Endothelial cell of umbilical vein (primary cell): ENCODE results near the gene SLC12A7. TPM values are rescaled to one million over a fixed set of nuclear protein-coding genes. Genes with fewer than 3 reads are reported as not detected.

ENCODE experiments used
- BruUV-seq: library from RNA; stranded (reverse); fragments of 400-500 nt; replicated peaks from 2 replicates; lab custom pipeline; 2021; lab: Mats Ljungman, UMichigan
- CTCF ChIA-PET: fragments of 300-600, 350-600 bp; sonication (Branson Sonifier 250); formaldehyde crosslinking; loops from one replicate; lab custom pipeline; 2021; ENCODE audit warnings: antibody characterized with exemption, inconsistent platforms; lab: Charles Lee
- POLR2A ChIA-PET: fragments of 300-600, 350-600 bp; sonication (Branson Sonifier 250); formaldehyde crosslinking; loops from one replicate; lab custom pipeline; 2021; ENCODE audit warnings: antibody characterized with exemption, inconsistent platforms; lab: Charles Lee
- DNase-seq: peaks from one replicate; pipeline ENCODE4 v3.0.0-alpha.2; 2011; ENCODE audit warnings: low read depth, low spot score
- FAIRE-seq: peaks from 2 replicates; lab custom pipeline; 2011; peaks lifted over from hg19 to GRCh38; lab: Jason Lieb, UNC
- H2AFZ ChIP-seq: 2 replicates; pipeline ENCODE4 v1.6.0; 2012; ENCODE audit warnings: low read depth, low read length, control low read depth, inconsistent platforms
- H3K27ac ChIP-seq: 2 replicates; pipeline ENCODE4 v1.5.1; 2011; ENCODE audit warnings: low read depth, mild to moderate bottlenecking, control low read depth, low read length, moderate library complexity; ENCODE audit not compliant: insufficient read depth
- H3K27me3 ChIP-seq, 2 experiments: 2 replicates each; pipeline versions ENCODE4 v1.6.0 to v1.6.1; 2011; ENCODE audit warnings: low read length in 2 of 2, mixed read lengths in 1 of 2; ENCODE audit not compliant: control insufficient read depth in 2 of 2, insufficient read depth in 2 of 2
- H3K36me3 ChIP-seq, 2 experiments: 2 replicates in 1 of 2; 3 replicates in 1 of 2; pipeline ENCODE4 v1.5.1; 2011; ENCODE audit warnings: low read length in 2 of 2, mild to moderate bottlenecking in 1 of 2, moderate library complexity in 1 of 2; ENCODE audit not compliant: control insufficient read depth in 2 of 2, insufficient read depth in 2 of 2; ENCODE audit errors: extremely low read depth in 1 of 2
- H3K4me1 ChIP-seq: 3 replicates; pipeline ENCODE4 v1.5.1; 2011; ENCODE audit warnings: mild to moderate bottlenecking, low read length; ENCODE audit not compliant: control insufficient read depth, insufficient read depth; ENCODE audit errors: extremely low read depth
- H3K4me2 ChIP-seq: 2 replicates; pipeline ENCODE4 v1.6.1; 2011; ENCODE audit warnings: low read length, control low read depth, mixed read lengths; ENCODE audit not compliant: insufficient read depth
- H3K4me3 ChIP-seq, 3 experiments: fragments of 200-600 bp in 1 of 3; sonication (generic), shearing (Covaris generic) in 1 of 3; replicated peaks in 1 of 3; 2 replicates each; pipeline ENCODE4 v1.5.1; 2011 to 2016; ENCODE audit warnings: control low read depth in 3 of 3, low read length in 3 of 3, mild to moderate bottlenecking in 2 of 3, inconsistent platforms in 1 of 3, low read depth in 1 of 3, moderate library complexity in 1 of 3; ENCODE audit not compliant: insufficient read depth in 1 of 3
- H3K79me2 ChIP-seq: 2 replicates; pipeline ENCODE4 v1.6.0; 2012; ENCODE audit warnings: low read length, inconsistent platforms; ENCODE audit not compliant: control insufficient read depth, insufficient read depth
- H3K9ac ChIP-seq: replicated peaks from 2 replicates; pipeline ENCODE3; 2011; ENCODE audit warnings: low read length, control low read depth; ENCODE audit not compliant: insufficient read depth; ENCODE audit errors: extremely low read depth
- H3K9me1 ChIP-seq: replicated peaks from 3 replicates; pipeline ENCODE4 v1.6.0; 2011; ENCODE audit warnings: mild to moderate bottlenecking, low read length; ENCODE audit not compliant: control insufficient read depth, insufficient read depth; ENCODE audit errors: extremely low read depth
- H3K9me3 ChIP-seq: replicated peaks from 2 replicates; pipeline ENCODE4 v1.5.1; 2012; ENCODE audit warnings: low read length, inconsistent platforms; ENCODE audit not compliant: control insufficient read depth, insufficient read depth
- H4K20me1 ChIP-seq: replicated peaks from 2 replicates; pipeline ENCODE3; 2011; ENCODE audit warnings: mild to moderate bottlenecking, low read length; ENCODE audit not compliant: control insufficient read depth, insufficient read depth; ENCODE audit errors: extremely low read depth
- CTCF ChIP-seq, 2 donors: IDR thresholded peaks; 1 replicate in 1 of 2; 2 replicates in 1 of 2; pipeline ENCODE4 v1.5.1; 2011; ENCODE audit warnings: low read length in 2 of 2, mild to moderate bottlenecking in 2 of 2, moderate library complexity in 2 of 2, control low read depth in 1 of 2, inconsistent platforms in 1 of 2, low read depth in 1 of 2; ENCODE audit not compliant: insufficient read depth in 1 of 2; ENCODE audit errors: extremely low read depth in 1 of 2
- EZH2 ChIP-seq: IDR thresholded peaks from 2 replicates; pipeline ENCODE4 v1.6.1; 2012; ENCODE audit warnings: borderline replicate concordance, low read depth, mild to moderate bottlenecking, moderate library complexity, low read length, inconsistent platforms; ENCODE audit not compliant: severe bottlenecking
- FOS ChIP-seq: IDR thresholded peaks from 2 replicates; pipeline ENCODE4 v1.6.1; 2011; ENCODE audit warnings: mild to moderate bottlenecking, low read length, moderate library complexity, borderline replicate concordance; ENCODE audit not compliant: insufficient read depth
- GATA2 ChIP-seq: IDR thresholded peaks from 2 replicates; pipeline ENCODE4 v1.7.0; 2011; ENCODE audit warnings: low read depth, mild to moderate bottlenecking, moderate library complexity, mixed read lengths, low read length; ENCODE audit not compliant: insufficient read length, insufficient read depth
- JUN ChIP-seq: IDR thresholded peaks from 2 replicates; pipeline ENCODE4 v1.6.1; 2011; ENCODE audit warnings: borderline replicate concordance, low read depth; ENCODE audit not compliant: insufficient read length, insufficient read depth
- MAX ChIP-seq: IDR thresholded peaks from 2 replicates; pipeline ENCODE4 v1.6.1; 2011; ENCODE audit not compliant: insufficient read depth, insufficient read length
- MYC ChIP-seq: IDR thresholded peaks from one replicate; pipeline ENCODE4 v1.6.1; 2011; ENCODE audit warnings: mild to moderate bottlenecking, low read depth, low read length
- POLR2A ChIP-seq: IDR thresholded peaks from 2 replicates; pipeline ENCODE4 v1.6.1; 2012; ENCODE audit warnings: low read depth, mild to moderate bottlenecking, control low read depth, low read length
- POLR2AphosphoS5 ChIP-seq: IDR thresholded peaks from 2 replicates; pipeline ENCODE4 v1.6.1; 2012; ENCODE audit warnings: low read depth, mild to moderate bottlenecking, control low read depth, low read length, moderate library complexity; ENCODE audit not compliant: insufficient read depth
- dilution Hi-C: fragments of 300-500 bp; cut with MboI; formaldehyde crosslinking; loops from one replicate; pipeline ENCODE4 v1.15.0; 2019; ENCODE audit warnings: low sequenced_read_pairs; ENCODE audit not compliant: extremely low pct_ligation_motif_present
- intact Hi-C: fragments of 100-400 bp; cut with micrococcal nuclease; formaldehyde crosslinking; loops from one replicate; pipeline ENCODE4 v1.10.0; 2022
- polyA plus RNA-seq, 4 experiments: library from polyadenylated mRNA; depleted of rRNA in 3 of 4; stranded (reverse) in 3 of 4; unstranded in 1 of 4; fragments of >200 nt; gene quantifications; 2 replicates each; pipeline versions ENCODE4 v1.2.1 to v1.2.3, GENCODE V29; 2011 to 2012; ENCODE audit warnings: missing spikeins in 1 of 4
- total RNA-seq: library from RNA; stranded (reverse); gene quantifications from 2 replicates; pipeline ENCODE4 v1.2.3, GENCODE V29; 2021

Gene SLC12A7
- total and polyA plus RNA-seq, 2 donors (not counting 3 experiments of a cell fraction or from before 2014, with no cell fraction given) = 16.4 to 38.8 TPM

GRCh38 chr5:1076406-1076805, 35.5 kb downstream of the SLC12A7 start:
- Histone ChIP-seq H3K27ac (no peak overlapping the region), H3K9me3 (no peaks in the 10 kb centered on the region), H3K4me3 (no peak overlapping the region), H3K36me3 (peaks cover 0 to 25% of the 10 kb centered on the region in 2 experiments), H3K27me3 (no peaks in the 10 kb centered on the region), H4K20me1 (no peaks in the 10 kb centered on the region), H3K9me1 (no peaks in the 10 kb centered on the region), H2AFZ (no peak overlapping the region), H3K9ac (no peak overlapping the region), H3K4me1 (no peaks in the 10 kb centered on the region), H3K4me2 (no peak overlapping the region), H3K79me2 (no peaks in the 10 kb centered on the region)
- no TSS peak for BruUV-seq
- DNase-seq (no peak), FAIRE-seq (no peak)
- CTCF ChIA-PET = no interaction called here
- no peak for TF ChIP-seq MAX
- no peak for TF ChIP-seq EZH2
- TF ChIP-seq JUN = no peak
- TF ChIP-seq GATA2 = no peak
- no peak for TF ChIP-seq CTCF (IDR thresholded peaks at IDR 0.05; ENCODE audit: extremely low read depth in 1 of 2, insufficient read depth in 1 of 2, low read depth in 1 of 2, low read length in 2 of 2)
- TF ChIP-seq POLR2AphosphoS5 = no peak
- no peak for TF ChIP-seq POLR2A
- no peak for TF ChIP-seq FOS
- no peak for TF ChIP-seq MYC
- intact Hi-C loops (no loop called here), dilution Hi-C loops (no loop called here)
- POLR2A ChIA-PET = no interaction called here
